HepG2 (cell line): ENCODE data around the gene GJB5. TPM values are rescaled to one million over a fixed set of nuclear protein-coding genes. Genes with fewer than 3 reads are reported as not detected.

ENCODE experiments used
- ATAC-seq: fragments of 200-7000 bp; cut with Tn5 transposase; 3 replicates; pipeline ENCODE4 v1.9.1; 2020; ENCODE audit warnings: mild to moderate bottlenecking, moderate library complexity
- BruUV-seq: library from RNA; stranded (reverse); fragments of 400-500 nt; replicated peaks from 2 replicates; lab custom pipeline; 2021; lab: Mats Ljungman, UMichigan
- CTCF ChIA-PET: fragments of 300-600 bp; formaldehyde crosslinking; extraction: SDS; loops from one replicate; lab custom pipeline; 2021; ENCODE audit warnings: low total read pairs, inconsistent platforms, low intra/inter-chr PET ratio; lab: Yijun Ruan, JAX
- POLR2A ChIA-PET: fragments of 350-600 bp; sonication (Branson Sonifier 250); formaldehyde crosslinking; loops from one replicate; lab custom pipeline; 2020; ENCODE audit warnings: antibody characterized with exemption, inconsistent platforms; lab: Yijun Ruan, JAX
- DNase-seq: peaks from one replicate; pipeline ENCODE4 v3.0.0-alpha.2; 2015; ENCODE audit warnings: low spot score
- FAIRE-seq: peaks from 3 replicates; lab custom pipeline; 2011; peaks lifted over from hg19 to GRCh38; lab: Jason Lieb, UNC
- H2AFZ ChIP-seq: one replicate; pipeline ENCODE4 v1.6.1; 2011; ENCODE audit warnings: low read length, inconsistent platforms
- H3K27ac ChIP-seq: fragments of 300-600 bp; 3 replicates; pipeline ENCODE4 v1.8.0; 2011; ENCODE audit warnings: mixed run types, mild to moderate bottlenecking, mixed read lengths, low read length, inconsistent platforms; ENCODE audit not compliant: insufficient read depth; ENCODE audit errors: extremely low read length
- H3K27me3 ChIP-seq, 2 experiments: fragments of 200-600 bp in 1 of 2; 2 replicates in 1 of 2; 3 replicates in 1 of 2; pipeline versions ENCODE4 v1.6.0 to v1.8.0; 2011; ENCODE audit warnings: low read length in 2 of 2, mild to moderate bottlenecking in 2 of 2, moderate library complexity in 2 of 2, inconsistent platforms in 1 of 2; ENCODE audit not compliant: insufficient read depth in 2 of 2, control insufficient read depth in 1 of 2
- H3K36me3 ChIP-seq, 2 experiments: fragments of 200-600 bp in 1 of 2; replicated peaks in 1 of 2; 2 replicates in 1 of 2; 3 replicates in 1 of 2; pipeline versions ENCODE4 v1.5.1 to v1.8.0; 2011; ENCODE audit warnings: low read length in 2 of 2, inconsistent platforms in 1 of 2; ENCODE audit not compliant: insufficient read depth in 2 of 2, control insufficient read depth in 1 of 2
- H3K4me1 ChIP-seq: 2 replicates; pipeline ENCODE4 v1.5.1; 2012; ENCODE audit warnings: low read length, inconsistent platforms; ENCODE audit not compliant: insufficient read depth
- H3K4me2 ChIP-seq: 2 replicates; pipeline ENCODE4 v1.6.0; 2011; ENCODE audit warnings: low read depth, low read length, inconsistent platforms
- H3K4me3 ChIP-seq, 3 experiments: fragments of 200-600 bp in 1 of 3; sonication (generic), shearing (Covaris generic) in 1 of 3; replicated peaks in 1 of 3; 2 replicates each; pipeline ENCODE4 v1.5.1; 2011 to 2016; ENCODE audit warnings: low read length in 3 of 3, inconsistent platforms in 2 of 3, low read depth in 2 of 3, mild to moderate bottlenecking in 2 of 3, control low read depth in 1 of 3, mixed read lengths in 1 of 3; ENCODE audit not compliant: insufficient read depth in 1 of 3
- H3K79me2 ChIP-seq: one replicate; pipeline ENCODE4 v1.6.1; 2011; ENCODE audit warnings: low read length, inconsistent platforms; ENCODE audit not compliant: insufficient read depth
- H3K9ac ChIP-seq: 2 replicates; pipeline ENCODE4 v1.6.0; 2011; ENCODE audit warnings: mild to moderate bottlenecking, low read depth, low read length, inconsistent platforms; ENCODE audit not compliant: insufficient read depth
- H3K9me3 ChIP-seq: 2 replicates; pipeline ENCODE4 v1.5.1; 2012; ENCODE audit warnings: mild to moderate bottlenecking, low read length
- H4K20me1 ChIP-seq: 2 replicates; pipeline ENCODE4 v1.6.0; 2011; ENCODE audit warnings: inconsistent platforms, mild to moderate bottlenecking, low read length, moderate library complexity; ENCODE audit not compliant: insufficient read depth
- CHCHD3 ChIP-seq: sonication (generic); formaldehyde crosslinking; IDR thresholded peaks from 2 replicates; pipeline ENCODE4 v1.8.0; 2022; ENCODE audit warnings: mild to moderate bottlenecking, missing genetic modification reagents, moderate library complexity
- DPF2 ChIP-seq: sonication (generic); formaldehyde crosslinking; IDR thresholded peaks from 2 replicates; pipeline ENCODE4 v1.4.0; 2020; ENCODE audit warnings: mild to moderate bottlenecking, low read depth, missing genetic modification reagents, borderline replicate concordance
- FOSL1 ChIP-seq: sonication (generic); formaldehyde crosslinking; IDR thresholded peaks from 2 replicates; pipeline ENCODE4 v1.9.0; 2021; ENCODE audit warnings: missing genetic modification reagents, borderline replicate concordance
- HNF1B ChIP-seq: sonication (generic); formaldehyde crosslinking; IDR thresholded peaks from 2 replicates; pipeline ENCODE4 v1.5.1; 2020; ENCODE audit warnings: mild to moderate bottlenecking, moderate library complexity, missing genetic modification reagents
- HNRNPL ChIP-seq: fragments of 200-400 bp; formaldehyde crosslinking; IDR thresholded peaks from 2 replicates; pipeline ENCODE4 v1.6.1; 2017; ENCODE audit warnings: mild to moderate bottlenecking, low read depth, low read length
- KDM2A ChIP-seq: sonication (generic); formaldehyde crosslinking; IDR thresholded peaks from 2 replicates; pipeline ENCODE4 v1.4.0; 2020; ENCODE audit warnings: low read depth, missing genetic modification reagents, borderline replicate concordance
- KLF11 ChIP-seq: IDR thresholded peaks from 2 replicates; pipeline ENCODE4 v1.6.1; 2016; ENCODE audit warnings: missing compliant biosample characterization
- RBM22 ChIP-seq: fragments of 200-400 bp; formaldehyde crosslinking; optimal IDR thresholded peaks from 2 replicates; pipeline ENCODE3; 2017; ENCODE audit warnings: mild to moderate bottlenecking, low read length, moderate library complexity
- SP2 ChIP-seq: sonication (generic); formaldehyde crosslinking; IDR thresholded peaks from 2 replicates; pipeline ENCODE4 v1.5.1; 2020; ENCODE audit warnings: mild to moderate bottlenecking, missing genetic modification reagents
- STAG1 ChIP-seq: sonication (generic); formaldehyde crosslinking; IDR thresholded peaks from 2 replicates; pipeline ENCODE4 v1.4.0; 2020; ENCODE audit warnings: missing genetic modification reagents
- ZFP90 ChIP-seq: sonication (generic); formaldehyde crosslinking; IDR thresholded peaks from 2 replicates; pipeline ENCODE4 v1.8.0; 2022; ENCODE audit warnings: missing genetic modification reagents, mild to moderate bottlenecking, inconsistent platforms, borderline replicate concordance
- ZFX ChIP-seq: sonication (generic); formaldehyde crosslinking; IDR thresholded peaks from 2 replicates; pipeline ENCODE4 v1.4.0; 2020; ENCODE audit warnings: mild to moderate bottlenecking, low read depth, missing genetic modification reagents, moderate library complexity
- ZNF256 ChIP-seq: sonication (generic); formaldehyde crosslinking; conservative IDR thresholded peaks from 2 replicates; pipeline ENCODE4 v1.4.0; 2020; ENCODE audit warnings: missing genetic modification reagents
- ZNF580 ChIP-seq: IDR thresholded peaks from 2 replicates; pipeline ENCODE4 v1.6.1; 2016; ENCODE audit warnings: low read depth, borderline replicate concordance
- ZNF615 ChIP-seq: sonication (generic); formaldehyde crosslinking; IDR thresholded peaks from 2 replicates; pipeline ENCODE4 v1.5.0; 2020; ENCODE audit warnings: mild to moderate bottlenecking, missing genetic modification reagents, borderline replicate concordance
- ZNF616 ChIP-seq: sonication (generic); formaldehyde crosslinking; IDR thresholded peaks from 2 replicates; pipeline ENCODE4 v1.5.0; 2020; ENCODE audit warnings: low read depth, mild to moderate bottlenecking, missing genetic modification reagents
- ZNF687 ChIP-seq: sonication (generic); formaldehyde crosslinking; IDR thresholded peaks from 2 replicates; pipeline ENCODE4 v1.5.1; 2020; ENCODE audit warnings: mild to moderate bottlenecking, missing genetic modification reagents, moderate library complexity
- ZNF775 ChIP-seq: sonication (generic); formaldehyde crosslinking; IDR thresholded peaks from 2 replicates; pipeline ENCODE4 v1.4.0; 2020; ENCODE audit warnings: missing genetic modification reagents, mild to moderate bottlenecking, moderate library complexity, borderline replicate concordance
- ZSCAN22 ChIP-seq: sonication (generic); formaldehyde crosslinking; IDR thresholded peaks from 2 replicates; pipeline ENCODE4 v1.4.0; 2020; ENCODE audit warnings: mild to moderate bottlenecking, missing genetic modification reagents
- WGBS: methylation state at CpG from one replicate; pipeline ENCODE4 v1.1.6; 2017; ENCODE audit warnings: low lambda C conversion rate; 5-methylcytosine and 5-hydroxymethylcytosine counted together
- in situ Hi-C: cut with HindIII; loops from 2 replicates; pipeline ENCODE4 v1.10.0; 2017; ENCODE audit warnings: low pct_unique_long_range_greater_than_20kb; ENCODE audit not compliant: extremely low pct_ligation_motif_present
- intact Hi-C: fragments of 100-400 bp; cut with micrococcal nuclease; formaldehyde crosslinking; loops from one replicate; pipeline ENCODE4 v1.10.0; 2022; ENCODE audit not compliant: unreplicated experiment
- polyA plus RNA-seq, 8 experiments: library from polyadenylated mRNA; depleted of rRNA in 3 of 8; stranded (reverse) in 7 of 8; unstranded in 1 of 8; fragments of >200 nt; fragmentation: Illumina TruSeq in 4 of 8; extraction: Trizol in 4 of 8; gene quantifications; 2 replicates each; pipeline versions ENCODE4 v1.2.1 to v1.2.3, GENCODE V29; 2011 to 2016; ENCODE audit warnings: low read depth in 4 of 8, missing spikeins in 1 of 8, mixed read lengths in 1 of 8; ENCODE audit not compliant: insufficient read depth in 1 of 8
- total RNA-seq, 5 experiments: library from RNA; depleted of rRNA; stranded (reverse); fragments of >200 nt; fragmentation: Illumina TruSeq; extraction: Trizol; gene quantifications; 2 replicates each; pipeline ENCODE4 v1.2.3, GENCODE V29; 2016; ENCODE audit warnings: low read depth in 1 of 5

GJB5 gene
- total and polyA plus RNA-seq, 2 of the 13 experiments (the other 11 are each of a cell fraction or from before 2014, with no cell fraction given) = not detected

- H3K9me3 ChIP-seq = no peaks in the 10 kb centered on the region
- H3K27ac ChIP-seq = no peak overlapping the region
- BruUV-seq = no TSS peak
- H3K4me2 ChIP-seq = no peak overlapping the region
- no peak overlapping the region for H2AFZ ChIP-seq
- H3K79me2 ChIP-seq = no peaks in the 10 kb centered on the region
- 22% methylated on average over 4 of the region's 16 CpGs for WGBS
- ATAC-seq (peak; percentile 98), FAIRE-seq (peak; percentile 63), DNase-seq (peak; percentile 50)
- H3K4me3 ChIP-seq = no peak overlapping the region; a peak in 1 of 6 replicates
- peaks cover 4 to 19% of the 10 kb centered on the region in 2 experiments; a peak in 4 of 5 replicates for H3K27me3 ChIP-seq
- ChIA-PET CTCF (interaction anchor here (1.0 to 1.4 kb wide), 4 partner anchors 194 to 1110 kb away, joined by 3 to 7 read pairs (median 4); no protein-coding TSS in a partner anchor), POLR2A (no interaction called here)
- in situ Hi-C loops = loop anchor here (10.0 kb wide), 3 partner anchors 198 to 1108 kb away; no protein-coding TSS in a partner anchor
- no peaks in the 10 kb centered on the region for H4K20me1 ChIP-seq
- H3K4me1 ChIP-seq = peaks cover 6% of the 10 kb centered on the region; the same call in 1 of the 2 replicates
- H3K36me3 ChIP-seq = no peaks in the 10 kb centered on the region
- intact Hi-C loops = no loop called here
- H3K9ac ChIP-seq = no peak overlapping the region
- TF ChIP-seq CHCHD3 (CRISPR knock-in tag) = no peak
- no peak for TF ChIP-seq ZFP90 (CRISPR knock-in tag)
- TF ChIP-seq ZNF616 = no peak
- TF ChIP-seq ZSCAN22 (CRISPR knock-in tag) = peak; percentile 99
- no peak for TF ChIP-seq RBM22
- TF ChIP-seq STAG1 (CRISPR knock-in tag) = peak; percentile 90
- no peak for TF ChIP-seq ZNF775 (CRISPR knock-in tag)
- no peak for TF ChIP-seq ZNF580 (CRISPR knock-in tag)
- TF ChIP-seq ZNF687 (CRISPR knock-in tag) = peak; percentile 19; the same call in 1 of the 2 replicates
- TF ChIP-seq KDM2A (CRISPR knock-in tag) = peak; percentile 67
- no peak for TF ChIP-seq ZNF256 (CRISPR knock-in tag)
- TF ChIP-seq HNF1B (CRISPR knock-in tag) = 0 out of 2 replicates have a peak, but pooled peaks have one; percentile 37
- no peak for TF ChIP-seq FOSL1 (CRISPR knock-in tag)
- TF ChIP-seq DPF2 (CRISPR knock-in tag) = no peak
- TF ChIP-seq HNRNPL = no peak
- no peak for TF ChIP-seq KLF11 (CRISPR knock-in tag)
- no peak for TF ChIP-seq ZFX (CRISPR knock-in tag)
- TF ChIP-seq SP2 (CRISPR knock-in tag) = no peak
- no peak for TF ChIP-seq ZNF615 (CRISPR knock-in tag)
Observed at GRCh38 chr1:34742667-34743270, 12.1 kb upstream of the GJB5 start.
